ENCODE results near the gene GRID2.

DNA sequence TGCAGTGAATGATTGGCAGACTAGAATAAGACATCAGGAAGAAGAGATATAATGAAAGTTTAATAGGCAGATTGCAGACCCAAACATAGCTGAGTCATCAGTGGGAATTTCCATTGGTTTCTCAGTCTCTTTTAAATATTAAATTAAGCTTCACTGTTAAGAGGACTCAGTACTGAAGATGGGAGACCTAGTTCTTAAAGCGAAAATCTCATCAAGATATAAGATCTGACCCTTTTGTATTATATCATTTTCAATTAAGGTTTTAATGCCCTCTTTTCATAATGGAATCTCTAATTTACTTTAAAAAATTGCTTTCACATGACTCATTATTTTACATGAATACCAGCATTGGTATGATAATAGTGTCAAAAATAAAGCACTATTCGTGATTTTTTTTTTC, 1355.9 kb downstream of the GRID2 start:
- TF ChIP-seq, protein P1, sequence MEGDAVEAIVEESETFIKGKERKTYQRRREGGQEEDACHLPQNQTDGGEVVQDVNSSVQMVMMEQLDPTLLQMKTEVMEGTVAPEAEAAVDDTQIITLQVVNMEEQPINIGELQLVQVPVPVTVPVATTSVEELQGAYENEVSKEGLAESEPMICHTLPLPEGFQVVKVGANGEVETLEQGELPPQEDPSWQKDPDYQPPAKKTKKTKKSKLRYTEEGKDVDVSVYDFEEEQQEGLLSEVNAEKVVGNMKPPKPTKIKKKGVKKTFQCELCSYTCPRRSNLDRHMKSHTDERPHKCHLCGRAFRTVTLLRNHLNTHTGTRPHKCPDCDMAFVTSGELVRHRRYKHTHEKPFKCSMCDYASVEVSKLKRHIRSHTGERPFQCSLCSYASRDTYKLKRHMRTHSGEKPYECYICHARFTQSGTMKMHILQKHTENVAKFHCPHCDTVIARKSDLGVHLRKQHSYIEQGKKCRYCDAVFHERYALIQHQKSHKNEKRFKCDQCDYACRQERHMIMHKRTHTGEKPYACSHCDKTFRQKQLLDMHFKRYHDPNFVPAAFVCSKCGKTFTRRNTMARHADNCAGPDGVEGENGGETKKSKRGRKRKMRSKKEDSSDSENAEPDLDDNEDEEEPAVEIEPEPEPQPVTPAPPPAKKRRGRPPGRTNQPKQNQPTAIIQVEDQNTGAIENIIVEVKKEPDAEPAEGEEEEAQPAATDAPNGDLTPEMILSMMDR (IDR thresholded peaks at IDR 0.05) = no peak
- TF ChIP-seq POLR2AphosphoS5 (IDR thresholded peaks at IDR 0.05) = no peak

Data from stomach (tissue), 4 donors.